Brain pericyte (primary cell): Measurements from ENCODE around the gene KCNK7.
"Not testable (repeated sequence)": the region's sequence is repeated elsewhere in the genome, so short reads cannot be mapped to it uniquely, and the experiment has no call there.

Experiments
- DNase-seq: peaks from one replicate; pipeline ENCODE4 v3.0.0-alpha.2; 2012; ENCODE audit warnings: low read depth, low spot score

Gene KCNK7, protein sequence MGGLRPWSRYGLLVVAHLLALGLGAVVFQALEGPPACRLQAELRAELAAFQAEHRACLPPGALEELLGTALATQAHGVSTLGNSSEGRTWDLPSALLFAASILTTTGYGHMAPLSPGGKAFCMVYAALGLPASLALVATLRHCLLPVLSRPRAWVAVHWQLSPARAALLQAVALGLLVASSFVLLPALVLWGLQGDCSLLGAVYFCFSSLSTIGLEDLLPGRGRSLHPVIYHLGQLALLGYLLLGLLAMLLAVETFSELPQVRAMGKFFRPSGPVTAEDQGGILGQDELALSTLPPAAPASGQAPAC

GRCh38 chr11:65595543-65596281 lies at the start of gene KCNK7:
KCNK7 (minus strand) TSS chr11:65595800; CDS start chr11:65595772, 28 bp downstream.
- no peak for DNase-seq

DNA sequence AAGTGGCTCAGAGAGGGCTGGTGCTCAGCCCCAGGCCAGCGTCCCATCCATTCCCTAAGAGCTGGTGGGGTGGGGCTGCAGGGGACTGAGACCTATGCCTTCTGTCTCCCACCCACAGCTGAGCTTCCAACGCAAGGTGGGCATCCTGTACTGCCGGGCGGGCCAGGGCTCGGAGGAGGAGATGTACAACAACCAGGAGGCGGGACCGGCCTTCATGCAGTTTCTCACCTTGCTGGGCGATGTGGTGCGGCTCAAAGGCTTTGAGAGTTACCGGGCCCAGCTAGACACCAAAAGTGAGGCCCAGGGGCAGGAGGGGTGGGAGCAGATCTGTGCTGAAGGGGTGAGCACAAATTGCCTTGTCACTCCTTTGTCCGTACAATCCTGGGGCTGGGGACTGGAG lies 49.2 kb upstream of the KCNK7 start:
- no peak for DNase-seq

DNA sequence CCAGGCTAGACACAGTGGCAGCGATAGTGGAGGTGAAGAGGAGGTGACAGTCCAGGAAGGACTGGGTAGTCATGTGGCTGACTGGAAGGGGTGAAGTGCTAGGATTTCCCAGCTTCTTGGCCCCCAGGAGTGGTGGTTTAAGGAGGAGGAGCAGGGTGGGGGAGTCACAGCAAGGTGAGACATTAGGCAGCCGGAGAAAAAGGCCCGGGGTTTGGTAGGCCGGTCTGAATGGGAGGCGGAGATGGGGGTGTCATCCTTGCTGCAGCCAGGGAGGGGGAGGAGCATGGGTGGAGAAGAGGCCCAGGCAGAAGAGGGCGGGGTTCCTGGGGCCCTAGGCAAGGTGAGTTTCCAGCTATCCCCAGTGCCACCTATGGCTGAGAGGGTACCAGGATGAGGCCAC lies 48.4 kb upstream of the KCNK7 start:
- no peak for DNase-seq

GRCh38 chr11:65642014-65642671 lies 46.5 kb upstream of the KCNK7 start:
- no peak for DNase-seq

- DNase-seq = no peak
Observed at GRCh38 chr11:65641297-65642013, 45.9 kb upstream of the KCNK7 start.

- DNase-seq = no peak
Observed at GRCh38 chr11:65640483-65641296, 45.1 kb upstream of the KCNK7 start.

DNA sequence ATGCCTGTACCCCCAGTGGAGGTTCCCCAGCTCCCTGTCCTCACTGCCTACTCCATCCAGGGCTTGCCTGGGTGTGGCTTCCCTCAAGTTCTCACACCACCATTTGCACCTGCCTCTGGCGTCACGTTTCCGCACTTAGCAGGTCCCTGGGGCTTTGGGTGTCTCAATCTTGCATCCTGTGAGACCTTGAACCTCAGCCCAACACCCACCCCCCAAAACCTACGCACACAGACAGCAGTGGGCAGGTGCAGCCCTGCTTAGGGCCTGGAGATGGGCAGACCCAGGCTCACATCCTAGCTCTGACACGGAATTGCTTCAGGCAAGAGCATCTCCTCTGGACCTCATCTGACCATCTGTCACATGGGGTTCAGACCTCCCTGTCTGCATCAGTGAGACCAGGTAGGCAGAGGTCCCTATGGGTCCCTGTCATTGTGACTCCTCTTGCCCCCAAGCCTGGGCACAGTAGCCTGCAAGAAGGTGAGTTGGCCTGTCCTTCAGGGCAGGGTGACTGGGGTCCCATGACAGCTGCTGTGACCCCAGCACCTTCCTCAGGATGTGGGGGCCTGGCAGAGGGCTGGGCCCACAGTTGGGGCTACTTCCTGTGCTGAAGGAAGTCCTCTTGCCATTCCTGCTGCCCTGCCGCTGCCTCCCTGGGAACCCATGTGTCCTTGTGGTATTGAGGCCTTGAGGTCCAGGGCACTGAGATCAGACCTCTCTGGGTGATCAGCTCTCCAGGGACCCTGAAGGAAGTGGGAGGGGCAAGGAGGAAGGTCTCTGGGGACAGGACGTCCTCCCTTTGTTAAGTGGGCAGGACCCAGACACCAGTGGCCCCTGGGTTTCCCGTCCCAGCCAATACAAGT lies 44.3 kb upstream of the KCNK7 start:
- no peak for DNase-seq

GRCh38 chr11:65639228-65639597 lies 43.6 kb upstream of the KCNK7 start:
- not testable (repeated sequence) for DNase-seq

DNA sequence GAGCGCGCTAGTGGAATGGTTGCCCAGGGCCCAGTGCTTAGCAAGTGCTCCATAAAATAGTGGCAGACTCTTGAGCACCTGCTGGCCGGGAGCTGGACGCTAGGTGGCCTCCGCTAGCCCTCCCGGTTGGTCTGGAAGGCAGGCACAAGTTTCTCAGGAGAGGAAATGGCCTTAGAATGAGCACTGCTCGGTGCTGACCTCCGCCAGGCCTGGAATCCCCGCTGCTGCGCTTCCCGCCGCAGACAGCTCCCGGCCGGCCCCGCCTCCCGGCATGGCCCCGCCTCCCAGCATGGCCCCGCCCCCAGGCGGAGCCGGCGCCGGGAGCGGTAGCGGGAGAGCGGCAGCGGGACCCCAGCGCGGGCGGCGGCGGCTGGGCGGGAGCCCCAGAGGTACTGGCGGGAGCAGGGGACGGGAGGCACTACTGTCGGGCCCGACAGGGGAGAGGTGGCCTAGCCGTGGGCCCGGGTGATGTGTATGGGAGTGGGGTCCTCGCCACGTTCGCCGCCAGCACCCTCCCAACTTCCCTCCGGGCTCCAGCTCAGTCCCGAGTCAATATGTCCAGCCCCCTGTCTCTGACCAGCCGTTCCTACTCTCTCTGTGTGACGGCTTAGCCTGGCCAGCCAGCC lies 42.3 kb upstream of the KCNK7 start, which contains the start of gene SIPA1:
Gene SIPA1, plus strand, starts transcription at position 308 of the 626 bp plus-strand sequence. CDS start 2,821 bp downstream, outside the sequence.
- DNase-seq = peak; percentile 81

GRCh38 chr11:65637032-65637557 lies 41.5 kb upstream of the KCNK7 start:
- DNase-seq = no peak

DNA sequence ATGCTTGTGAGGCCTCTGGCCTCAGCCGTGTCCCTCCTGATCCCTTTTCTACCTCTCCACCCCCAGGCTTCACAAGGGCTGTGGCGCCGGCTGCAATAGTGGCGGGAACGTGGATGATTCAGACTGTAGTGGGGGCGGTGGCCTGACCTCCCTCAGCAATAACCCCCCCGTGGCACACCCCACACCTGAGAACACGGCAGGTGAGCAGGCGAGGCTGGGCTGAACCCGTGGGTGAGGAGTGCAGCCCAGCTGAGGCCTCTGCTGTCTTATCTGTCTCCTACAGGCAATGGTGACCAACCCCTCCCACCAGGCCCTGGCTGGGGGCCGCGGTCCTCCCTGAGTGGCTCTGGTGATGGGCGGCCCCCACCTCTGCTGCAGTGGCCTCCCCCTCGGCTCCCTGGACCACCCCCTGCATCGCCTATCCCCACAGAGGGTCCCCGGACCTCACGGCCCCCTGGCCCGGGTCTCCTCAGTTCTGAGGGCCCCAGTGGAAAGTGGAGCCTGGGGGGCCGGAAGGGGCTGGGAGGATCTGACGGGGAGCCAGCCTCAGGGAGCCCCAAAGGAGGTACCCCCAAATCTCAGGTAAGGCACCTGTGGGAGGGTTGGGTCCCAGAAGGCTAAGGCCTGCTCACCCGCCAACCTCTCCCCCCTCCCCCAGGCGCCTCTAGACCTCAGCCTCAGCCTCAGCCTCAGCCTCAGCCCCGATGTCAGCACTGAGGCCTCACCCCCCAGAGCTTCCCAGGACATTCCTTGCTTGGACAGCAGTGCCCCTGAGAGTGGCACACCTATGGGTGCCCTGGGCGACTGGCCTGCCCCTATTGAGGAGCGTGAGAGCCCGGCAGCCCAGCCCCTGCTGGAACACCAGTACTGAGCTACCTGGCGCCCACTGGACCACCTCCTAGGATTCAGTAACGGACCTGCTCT lies 40.8 kb upstream of the KCNK7 start:
- DNase-seq = no peak

DNA sequence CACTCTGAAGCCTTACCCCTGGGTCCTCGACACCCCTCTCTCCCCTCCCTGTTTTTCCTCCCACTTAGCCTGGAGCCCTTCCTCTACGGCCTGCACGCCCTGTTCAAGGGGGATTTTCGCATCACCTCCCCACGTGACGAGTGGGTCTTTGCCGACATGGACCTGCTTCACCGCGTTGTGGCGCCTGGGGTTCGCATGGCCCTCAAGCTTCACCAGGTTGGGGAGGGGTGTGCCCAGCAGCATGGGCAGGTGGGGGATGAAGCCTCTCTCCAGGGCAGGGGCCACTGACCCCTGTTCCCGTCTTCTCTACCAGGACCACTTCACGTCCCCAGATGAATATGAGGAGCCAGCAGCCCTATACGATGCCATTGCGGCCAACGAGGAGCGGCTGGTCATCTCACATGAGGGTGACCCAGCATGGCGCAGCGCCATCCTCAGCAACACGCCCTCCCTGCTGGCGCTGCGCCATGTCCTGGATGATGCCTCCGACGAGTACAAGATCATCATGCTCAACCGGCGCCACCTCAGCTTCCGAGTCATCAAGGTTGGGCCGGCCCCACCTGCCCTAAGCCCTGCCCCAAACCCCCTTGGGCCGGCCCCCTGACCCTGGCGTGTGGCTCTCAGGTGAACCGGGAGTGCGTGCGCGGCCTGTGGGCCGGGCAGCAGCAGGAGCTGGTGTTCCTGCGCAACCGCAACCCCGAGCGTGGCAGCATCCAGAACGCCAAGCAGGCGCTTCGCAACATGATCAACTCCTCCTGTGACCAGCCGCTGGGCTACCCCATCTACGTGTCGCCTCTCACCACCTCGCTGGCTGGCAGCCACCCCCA lies 39.5 kb upstream of the KCNK7 start:
- DNase-seq = no peak

- DNase-seq = no peak
Observed at GRCh38 chr11:65634440-65634839, 38.8 kb upstream of the KCNK7 start.

- DNase-seq = no peak
Observed at GRCh38 chr11:65634109-65634436, 38.5 kb upstream of the KCNK7 start.

GRCh38 chr11:65633390-65634108 lies 37.9 kb upstream of the KCNK7 start:
- no peak for DNase-seq

DNA sequence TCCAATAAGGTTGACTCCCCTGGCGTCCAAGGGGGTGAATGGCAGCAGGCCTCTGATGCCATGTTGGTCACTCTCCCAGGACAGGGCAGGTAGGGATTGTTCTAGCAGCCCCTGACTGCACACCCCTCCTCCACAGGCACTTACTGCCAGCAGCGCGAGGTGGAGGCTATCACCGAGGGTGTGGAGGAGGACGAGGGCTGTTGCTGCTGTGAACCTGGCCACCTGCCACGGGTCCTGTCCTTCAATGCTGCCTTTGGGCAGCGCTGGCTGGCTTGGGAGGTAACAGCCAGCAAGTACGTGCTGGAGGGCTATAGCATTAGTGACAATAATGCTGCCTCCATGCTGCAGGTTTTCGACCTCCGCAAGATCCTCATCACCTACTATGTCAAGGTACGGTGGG lies 34.6 kb upstream of the KCNK7 start:
- no peak for DNase-seq

DNA sequence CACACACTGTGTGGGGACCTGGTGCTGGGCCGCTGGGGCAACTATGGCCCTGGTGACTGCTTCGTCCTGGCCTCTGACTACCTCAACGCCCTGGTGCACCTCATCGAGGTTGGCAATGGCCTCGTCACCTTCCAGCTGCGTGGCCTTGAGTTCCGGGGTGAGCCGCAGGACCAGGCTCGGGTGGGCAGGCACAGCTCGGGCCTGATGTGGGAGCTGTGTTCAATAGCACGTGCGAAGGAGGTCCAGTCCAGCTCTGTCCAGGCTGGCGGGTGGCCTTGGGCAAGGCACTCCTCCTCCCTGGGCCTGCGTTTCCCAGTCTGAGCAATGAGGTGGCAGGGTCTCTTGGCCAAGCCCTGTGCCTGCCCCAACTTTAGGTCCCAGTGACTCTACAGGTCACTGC lies 34.0 kb upstream of the KCNK7 start:
- DNase-seq = no peak
